CD4-positive, alpha-beta T cell treated with Interleukin-6 at 100 ng/mL for 8 hours (primary cell): ENCODE measurements around the gene UNC13B.

Source experiments
- DNase-seq: peaks from one replicate; pipeline ENCODE4 v3.0.0-alpha.2; 2020; ENCODE audit warnings: mixed read lengths, low spot score

The UNC13B gene

GRCh38 chr9:35335164-35335563, 173.4 kb downstream of the UNC13B start:
- DNase-seq, result no peak

- DNase-seq, result no peak
These were observed 176.3 kb downstream of the UNC13B start for GRCh38 chr9:35338086-35338485.

- DNase-seq, result no peak
These were observed 176.9 kb downstream of the UNC13B start for GRCh38 chr9:35338561-35339274.

- DNase-seq, result no peak
These were observed 178.2 kb downstream of the UNC13B start for GRCh38 chr9:35340046-35340445.

GRCh38 chr9:35341021-35341420, 179.2 kb downstream of the UNC13B start:
- no peak for DNase-seq

DNA sequence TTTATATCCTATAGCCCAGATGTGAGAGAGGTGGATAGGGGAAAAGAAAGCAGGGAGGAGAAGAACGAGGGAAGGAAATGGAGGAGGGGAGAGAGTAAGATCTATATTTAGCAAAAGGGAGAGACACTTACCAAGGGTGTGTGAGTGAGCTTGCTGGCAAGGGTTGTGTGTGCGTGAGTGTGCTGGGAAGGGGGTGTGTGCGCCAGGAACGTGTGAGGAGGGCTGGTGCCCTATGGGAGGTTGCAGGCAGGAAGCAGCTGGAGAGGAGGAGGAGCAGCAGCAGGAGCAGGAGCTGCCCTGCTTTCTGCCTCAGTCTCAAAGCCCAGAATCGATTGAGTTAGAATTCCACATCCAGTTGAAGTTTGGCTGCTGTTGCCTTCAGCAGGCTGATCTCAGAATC, 179.8 kb downstream of the UNC13B start:
- no peak for DNase-seq

GRCh38 chr9:35342221-35342958, 180.6 kb downstream of the UNC13B start:
- DNase-seq, result no peak

DNA sequence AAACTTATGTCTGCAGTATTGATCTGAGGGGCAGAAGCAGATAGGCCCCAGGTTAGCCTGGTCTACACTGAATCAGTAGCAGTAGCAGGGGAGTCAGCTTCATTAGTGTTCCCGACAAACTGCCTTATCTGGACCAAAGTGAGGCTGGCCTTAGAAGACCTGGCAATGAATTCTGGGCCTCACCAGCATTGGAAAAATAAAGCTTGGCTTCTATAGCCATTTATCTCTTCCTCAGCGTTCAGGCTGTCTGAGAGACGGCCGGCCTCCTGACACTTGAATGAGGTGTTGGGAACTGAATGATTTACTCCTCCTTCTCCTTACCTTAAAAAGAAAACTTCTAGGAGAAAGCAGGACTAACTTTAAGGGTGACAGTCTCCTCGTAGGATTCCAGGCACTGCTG, 186.3 kb downstream of the UNC13B start:
- no peak for DNase-seq

DNA sequence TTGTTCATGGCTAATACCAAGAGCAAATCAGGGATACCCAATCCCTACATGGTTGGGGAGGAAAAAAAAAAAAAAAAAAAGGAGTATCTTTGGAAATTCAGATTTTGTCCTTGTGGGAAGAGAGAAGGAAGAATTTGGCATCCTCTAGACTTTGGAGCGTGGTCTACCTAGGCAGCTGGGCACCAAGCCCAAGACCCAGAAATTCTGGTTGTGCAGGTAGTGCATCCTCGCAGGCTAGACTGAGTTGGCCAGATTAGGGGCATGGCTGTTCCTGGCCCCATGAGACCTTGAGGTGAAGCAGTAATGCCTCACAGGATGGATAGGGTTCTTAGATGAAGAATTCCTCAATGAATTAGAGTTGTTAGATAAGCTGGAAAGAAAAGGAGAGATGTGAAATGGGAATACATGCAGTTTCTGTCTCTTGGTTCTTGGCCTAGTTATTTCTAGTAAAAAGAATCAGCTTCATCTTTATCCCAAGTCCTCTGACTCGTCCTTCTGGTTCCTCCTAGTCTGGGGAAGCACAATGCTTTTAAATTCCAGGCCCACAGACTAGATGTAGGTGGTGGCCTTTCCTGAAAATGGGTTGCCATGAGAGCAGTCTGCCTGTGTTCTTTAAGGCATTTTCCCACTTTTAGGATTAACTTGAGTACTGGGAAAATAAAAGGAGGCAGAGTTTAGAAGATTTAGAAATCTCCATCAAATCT, 187.6 kb downstream of the UNC13B start:
- no peak for DNase-seq

DNA sequence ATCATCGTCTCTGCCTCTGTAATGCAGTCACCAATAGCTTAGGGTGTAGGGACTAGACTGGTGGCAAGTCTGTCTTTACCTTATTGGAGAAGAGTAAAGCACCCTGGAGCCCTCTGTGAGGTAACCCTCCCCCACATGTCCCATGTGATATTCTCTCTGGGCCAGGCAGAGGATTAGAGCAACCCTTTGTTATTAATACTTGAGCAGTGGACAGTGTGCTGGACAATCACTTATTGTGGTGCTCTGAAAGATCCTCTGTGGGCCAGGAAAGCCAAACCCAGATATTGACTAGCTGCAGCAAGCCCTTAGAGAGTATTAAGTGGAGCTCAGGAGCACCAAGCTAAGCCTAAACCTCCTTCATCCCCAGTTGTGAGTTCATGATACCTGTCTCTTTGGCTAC, 188.4 kb downstream of the UNC13B start:
- no peak for DNase-seq

DNA sequence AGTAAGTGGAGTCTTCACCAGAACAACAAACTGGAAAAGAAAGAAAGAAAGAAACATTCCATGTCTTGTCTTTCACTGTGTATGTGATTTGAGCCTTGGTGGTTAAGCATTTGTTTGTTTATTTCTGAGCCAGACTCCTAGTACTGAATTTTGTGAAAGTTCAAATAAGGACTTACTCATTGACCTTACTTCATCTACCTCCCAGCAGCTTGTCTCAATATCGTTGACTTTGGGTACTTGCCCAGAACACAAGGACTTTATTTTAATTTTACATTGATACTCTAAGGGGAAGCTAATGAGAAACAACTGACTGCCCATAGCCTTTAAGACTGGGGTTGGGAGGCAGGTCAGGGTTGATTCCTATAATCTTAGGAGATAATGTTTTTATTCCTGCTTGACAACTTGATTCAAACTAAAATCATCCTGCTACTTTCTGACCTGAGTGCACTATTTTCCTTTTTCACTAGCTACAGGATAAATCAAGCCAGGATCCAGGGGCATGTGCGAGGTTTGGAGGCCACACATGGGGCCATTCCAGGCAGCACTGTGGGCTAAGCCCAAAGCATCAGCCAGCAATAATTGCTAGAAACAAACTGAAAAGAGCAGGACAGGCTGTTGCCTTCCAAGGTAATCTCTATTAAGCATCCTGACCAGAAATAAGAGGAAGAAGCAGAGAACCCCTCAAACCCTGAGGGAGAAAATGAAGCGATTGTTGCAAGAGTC, 189.2 kb downstream of the UNC13B start:
- no peak for DNase-seq

GRCh38 chr9:35353731-35354365, 192.0 kb downstream of the UNC13B start:
- no peak for DNase-seq

DNA sequence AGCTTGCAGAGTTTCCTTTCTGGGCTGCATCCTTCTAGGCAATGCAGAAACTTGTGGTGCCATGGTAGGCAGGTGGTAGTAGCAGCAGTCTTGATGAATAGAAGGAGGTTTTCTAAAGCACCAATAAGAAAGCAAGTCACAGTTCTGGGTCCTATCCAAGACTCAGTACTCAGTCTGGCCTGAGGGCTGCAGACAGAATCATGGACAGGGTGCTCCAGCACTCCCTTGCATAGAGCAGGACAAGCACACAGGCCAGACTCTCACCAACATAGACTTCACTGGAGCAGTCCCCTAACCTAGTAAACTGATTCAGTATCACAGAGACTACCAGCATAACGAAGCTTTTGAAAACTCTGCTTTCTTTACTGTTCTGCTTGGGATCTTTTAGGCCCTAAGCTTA, 194.1 kb downstream of the UNC13B start:
- DNase-seq, result no peak

DNA sequence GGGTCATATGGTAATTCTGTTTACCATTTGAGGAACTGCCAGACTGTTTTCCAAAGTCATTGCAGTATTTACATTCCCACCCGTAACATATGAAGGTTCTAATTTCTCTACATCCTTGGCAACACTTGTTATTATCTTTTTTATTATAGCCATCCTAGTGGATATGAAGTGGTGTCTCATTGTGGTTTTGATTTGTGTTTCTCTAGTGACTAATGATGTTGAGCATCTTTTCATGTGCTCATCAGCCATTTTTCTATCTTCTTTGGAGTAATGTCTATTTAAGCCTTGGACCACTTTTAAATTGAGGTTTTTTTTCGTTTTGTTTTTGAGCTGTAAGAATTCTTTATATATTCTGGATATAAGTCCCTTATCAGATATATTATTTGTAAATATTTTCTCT, 195.3 kb downstream of the UNC13B start:
- DNase-seq, result no peak

DNA sequence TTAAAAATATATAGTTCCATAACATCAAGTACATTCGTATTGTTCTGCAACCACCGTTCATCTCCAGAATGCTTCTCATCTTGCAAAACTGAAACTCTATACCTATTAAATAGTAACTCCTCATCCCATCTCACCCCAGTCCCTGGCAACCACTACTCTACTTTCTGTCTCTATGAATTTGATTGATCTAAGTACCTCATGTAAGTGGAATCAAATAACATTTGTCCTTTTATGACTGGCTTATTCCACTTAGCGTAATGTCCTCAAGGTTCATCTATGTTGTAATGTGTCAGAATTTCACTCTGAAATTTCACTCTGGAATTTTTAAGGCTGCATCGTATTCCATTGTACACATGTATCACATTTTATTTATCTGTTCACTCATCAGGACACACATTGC, 196.0 kb downstream of the UNC13B start:
- no peak for DNase-seq

- no peak for DNase-seq
These were observed 203.2 kb downstream of the UNC13B start for GRCh38 chr9:35364817-35365585.

DNA sequence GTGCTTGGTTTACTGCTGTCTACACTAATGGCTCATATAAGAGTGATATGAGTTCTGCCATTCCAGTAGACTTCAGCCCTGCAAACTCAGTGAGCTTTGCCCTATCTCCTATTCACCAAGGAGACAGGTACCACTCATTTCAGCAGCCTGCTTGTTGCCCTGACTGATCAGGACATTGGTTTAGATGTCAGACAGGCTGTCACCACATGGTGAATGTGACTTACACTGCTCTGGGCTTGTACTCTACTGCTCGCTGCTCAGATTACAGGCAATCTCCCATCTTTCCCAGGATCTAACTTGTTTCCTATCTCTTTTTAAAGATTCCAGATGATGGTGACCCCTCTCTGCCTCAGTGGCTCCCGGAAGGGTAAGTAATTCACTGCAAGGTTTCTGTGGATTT, 204.8 kb downstream of the UNC13B start:
- no peak for DNase-seq

DNA sequence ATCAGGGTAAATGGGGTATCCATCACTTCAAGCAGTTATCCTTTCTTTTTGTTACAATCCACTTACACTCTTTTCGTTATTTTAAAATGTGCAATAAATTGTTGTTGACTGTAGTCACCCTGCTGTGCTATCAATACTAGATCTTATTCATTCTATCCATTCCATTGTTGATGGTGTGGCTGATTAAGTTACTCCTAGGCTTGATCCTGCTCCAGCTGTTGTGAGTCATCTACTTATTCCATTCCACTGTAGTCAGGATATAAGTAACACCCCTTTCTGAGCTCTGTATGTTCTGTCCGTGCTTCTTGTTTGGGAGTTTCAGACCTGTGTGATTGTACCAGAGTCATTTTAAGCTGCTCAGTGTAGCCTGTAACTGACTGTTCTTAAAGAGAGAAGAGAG, 205.6 kb downstream of the UNC13B start:
- DNase-seq, result no peak

DNA sequence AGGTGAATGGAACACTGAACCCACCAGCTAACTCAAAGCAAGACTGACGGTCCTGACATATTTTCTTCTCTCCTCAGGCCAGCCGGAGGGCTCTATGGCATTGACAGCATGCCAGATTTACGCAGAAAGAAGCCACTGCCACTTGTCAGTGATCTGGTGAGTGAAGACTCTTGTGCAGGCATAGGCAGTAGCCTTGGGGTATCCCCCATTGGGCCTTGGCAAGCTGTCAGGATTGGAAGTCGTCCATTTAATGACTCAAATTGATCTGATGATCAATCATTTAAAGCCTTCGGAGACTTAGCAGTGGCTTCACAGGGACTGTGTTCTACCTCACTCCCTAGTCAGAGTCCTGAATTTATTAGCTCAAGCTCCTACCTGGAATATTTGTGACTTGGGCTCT, 208.4 kb downstream of the UNC13B start:
- DNase-seq, result no peak

DNA sequence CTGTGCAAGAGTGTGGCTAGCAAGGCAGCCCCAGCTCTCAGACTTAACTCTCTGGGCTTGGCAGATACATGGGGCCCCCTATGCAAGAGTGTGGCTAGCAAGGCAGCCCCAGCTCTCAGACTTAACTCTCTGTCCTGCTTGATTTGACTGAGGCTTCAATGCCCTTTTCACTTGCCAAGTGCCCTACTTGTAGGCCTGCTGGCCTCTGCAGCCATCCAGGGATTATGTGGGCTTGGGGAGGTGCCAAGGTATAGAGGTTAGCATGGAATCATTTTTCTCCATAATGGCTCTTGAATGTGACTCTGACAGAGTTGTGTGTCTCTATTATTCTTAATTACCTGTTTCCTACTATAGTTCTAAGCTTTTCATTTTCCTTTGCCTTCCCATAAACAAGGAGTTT, 212.6 kb downstream of the UNC13B start:
- no peak for DNase-seq

- no peak for DNase-seq
These were observed 213.1 kb downstream of the UNC13B start for GRCh38 chr9:35374910-35375309.
